Stimulated activated effector memory CD8-positive, alpha-beta T cell treated with anti-CD3 and anti-CD28 coated beads, Interleukin-12 subunit alpha, Interleukin-12 subunit beta, amount 100 ng/mL, for 72 hours (primary cell): Measurements from ENCODE around the gene CDC37L1.
"Not testable (repeated sequence)": the region's sequence is repeated elsewhere in the genome, so short reads cannot be mapped to it uniquely, and the experiment has no call there.

Experiments used
- ATAC-seq: fragments of 150-1000 bp; cut with Tn5 transposase; 2 replicates; pipeline ENCODE4 v1.10.0; 2021
- DNase-seq, 2 donors: peaks; one replicate each; pipeline ENCODE4 v3.0.0; 2021 to 2022; ENCODE audit warnings: low spot score in 2 of 2
- H3K27ac Mint-ChIP-seq: one replicate; pipeline ENCODE4 v1.8.0; 2022; ENCODE audit warnings: mild to moderate bottlenecking, mixed read lengths
- H3K36me3 Mint-ChIP-seq: one replicate; pipeline ENCODE4 v1.8.0; 2022; ENCODE audit warnings: mild to moderate bottlenecking, mixed read lengths
- H3K4me1 Mint-ChIP-seq: one replicate; pipeline ENCODE4 v1.8.0; 2022; ENCODE audit warnings: mixed read lengths
- H3K4me3 Mint-ChIP-seq: one replicate; pipeline ENCODE4 v1.8.0; 2022; ENCODE audit warnings: mild to moderate bottlenecking, mixed read lengths
- H3K9me3 Mint-ChIP-seq: one replicate; pipeline ENCODE4 v1.8.0; 2022; ENCODE audit warnings: mixed read lengths

The CDC37L1 gene

DNA sequence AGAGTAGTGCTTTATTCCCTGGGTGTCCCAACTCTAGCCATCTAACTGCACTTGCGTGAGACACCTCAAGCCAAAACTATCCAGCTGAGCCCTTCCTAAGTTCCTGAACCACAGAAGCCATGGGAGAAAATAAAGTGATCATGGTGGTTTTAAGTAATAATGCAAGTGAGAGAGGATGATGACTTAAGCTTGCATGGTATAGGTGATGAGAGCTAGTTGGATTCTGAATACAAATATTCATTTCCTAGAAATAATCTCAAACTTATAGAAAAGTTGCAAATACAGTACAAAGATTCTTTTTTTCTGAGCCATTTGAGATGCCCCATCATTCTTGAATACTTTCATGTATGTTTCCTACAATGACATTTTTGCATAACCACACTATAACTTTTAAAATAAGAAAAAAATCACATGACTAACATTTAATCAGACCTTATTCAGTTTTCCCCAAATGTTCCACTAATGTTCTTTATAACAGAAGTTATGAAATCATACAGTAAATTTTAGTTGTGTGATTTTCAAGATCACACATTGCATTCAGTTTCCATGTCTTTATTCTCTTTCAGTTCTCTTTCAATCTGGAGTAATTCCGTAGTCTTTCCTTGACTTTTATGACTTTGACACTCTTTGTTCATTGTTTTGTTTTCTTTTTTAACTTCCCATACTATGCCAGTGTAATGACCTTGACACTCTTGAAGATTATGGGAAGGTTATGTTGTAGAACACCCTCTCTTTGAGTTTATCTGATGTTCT lies 67.1 kb downstream of the CDC37L1 start:
- H3K27ac Mint-ChIP-seq: no peak overlapping the region
- H3K4me3 Mint-ChIP-seq: no peak overlapping the region
- H3K9me3 Mint-ChIP-seq: no peaks in the 10 kb centered on the region
- H3K4me1 Mint-ChIP-seq: peaks cover 23% of the 10 kb centered on the region
- DNase-seq: no peak
- peak; percentile 63 for ATAC-seq
- H3K36me3 Mint-ChIP-seq: no peaks in the 10 kb centered on the region

- no peak for DNase-seq
- H3K4me1 Mint-ChIP-seq: peaks cover 15% of the 10 kb centered on the region
- no peak overlapping the region for H3K4me3 Mint-ChIP-seq
- ATAC-seq: peak; percentile 37
- H3K27ac Mint-ChIP-seq: no peak overlapping the region
- H3K9me3 Mint-ChIP-seq: no peaks in the 10 kb centered on the region
- H3K36me3 Mint-ChIP-seq: no peaks in the 10 kb centered on the region
These were observed 69.2 kb downstream of the CDC37L1 start for GRCh38 chr9:4748612-4749011.

- Mint-ChIP-seq H3K9me3 (no peaks in the 10 kb centered on the region), H3K4me3 (no peak overlapping the region), H3K36me3 (no peaks in the 10 kb centered on the region), H3K4me1 (peaks cover 15% of the 10 kb centered on the region), H3K27ac (no peak overlapping the region)
- DNase-seq (no peak), ATAC-seq (peak; percentile 48)
These were observed 70.8 kb downstream of the CDC37L1 start for GRCh38 chr9:4750023-4750673.

- DNase-seq, H3K4me1 Mint-ChIP-seq, H3K9me3 Mint-ChIP-seq, H3K27ac Mint-ChIP-seq, H3K4me3 Mint-ChIP-seq, ATAC-seq, H3K36me3 Mint-ChIP-seq: not testable (repeated sequence)
These were observed 75.2 kb downstream of the CDC37L1 start for GRCh38 chr9:4754530-4754929.

DNA sequence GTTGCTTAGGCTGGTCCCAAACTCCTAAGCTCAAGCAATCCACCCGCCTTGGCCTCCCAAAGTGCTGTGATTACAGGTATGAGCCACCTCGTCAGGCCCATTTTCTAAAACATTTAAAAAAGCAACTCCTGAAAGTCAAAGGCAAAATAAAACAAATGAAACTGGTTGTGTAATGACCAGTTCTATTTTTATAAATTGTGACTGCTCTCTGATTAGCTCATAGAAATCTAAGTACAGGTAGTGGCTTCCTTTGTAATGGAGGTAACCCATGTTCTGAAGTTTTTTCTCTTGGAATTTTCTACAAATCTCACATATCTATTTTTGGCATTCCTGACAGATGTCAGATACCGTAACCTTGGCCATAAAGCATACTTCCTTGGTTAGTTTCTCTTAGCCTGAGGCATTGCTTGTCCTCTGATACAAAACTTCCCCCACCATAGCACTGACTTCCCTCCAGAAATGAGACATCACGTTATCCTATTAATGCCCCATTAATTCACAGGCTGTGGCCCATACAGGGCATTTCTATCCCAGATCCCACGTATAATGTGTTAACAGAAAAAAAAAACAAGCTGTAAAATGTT lies 75.7 kb downstream of the CDC37L1 start:
- peaks cover 5% of the 10 kb centered on the region for H3K4me1 Mint-ChIP-seq
- no peak overlapping the region for H3K27ac Mint-ChIP-seq
- no peaks in the 10 kb centered on the region for H3K9me3 Mint-ChIP-seq
- ATAC-seq: no peak
- peaks cover 5% of the 10 kb centered on the region for H3K36me3 Mint-ChIP-seq
- H3K4me3 Mint-ChIP-seq: no peak overlapping the region
- no peak for DNase-seq

DNA sequence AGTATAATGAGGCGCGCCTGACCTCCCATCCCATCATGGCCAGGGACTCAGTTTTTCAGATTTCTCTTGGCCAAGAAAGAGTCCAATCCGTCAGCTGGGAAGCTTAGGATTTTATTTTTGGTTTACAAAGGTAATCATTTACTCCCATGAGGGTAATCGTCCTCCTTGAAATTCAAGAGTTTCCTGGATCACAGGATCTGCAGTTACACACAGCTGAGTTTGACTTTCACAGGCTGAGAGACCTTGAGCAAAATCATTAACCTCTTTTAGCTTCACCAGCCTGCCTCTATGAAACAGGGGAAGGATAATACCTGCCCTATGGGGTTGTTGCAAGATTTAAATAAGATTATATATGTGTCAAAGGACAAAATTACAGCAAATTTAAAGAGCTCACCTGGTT lies 77.1 kb downstream of the CDC37L1 start:
- H3K27ac Mint-ChIP-seq: no peak overlapping the region
- no peaks in the 10 kb centered on the region for H3K9me3 Mint-ChIP-seq
- DNase-seq (no peak), ATAC-seq (no peak)
- no peak overlapping the region for H3K4me3 Mint-ChIP-seq
- H3K36me3 Mint-ChIP-seq: peaks cover 5% of the 10 kb centered on the region
- peaks cover 5% of the 10 kb centered on the region for H3K4me1 Mint-ChIP-seq
